K562 (cell line): Measurements from ENCODE around the gene LECT2. TPM values are rescaled to one million over a fixed set of nuclear protein-coding genes. Genes with fewer than 3 reads are reported as not detected.

ENCODE experiments used
- ATAC-seq: fragments of 200-7000 bp; cut with Tn5 transposase; 3 replicates; pipeline ENCODE4 v1.9.1; 2020; ENCODE audit warnings: moderate library complexity
- BruUV-seq: library from RNA; stranded (reverse); fragments of 400-500 nt; replicated peaks from 2 replicates; lab custom pipeline; 2021; lab: Mats Ljungman, UMichigan
- CTCF ChIA-PET: fragments of 300-600 bp; formaldehyde crosslinking; extraction: SDS; loops from one replicate; lab custom pipeline; 2021; ENCODE audit warnings: low intra/inter-chr PET ratio; lab: Yijun Ruan, JAX
- POLR2A ChIA-PET: fragments of 300-600, 350-650 bp; sonication (Branson Sonifier 250); formaldehyde crosslinking; extraction: SDS; loops from one replicate; lab custom pipeline; 2021; ENCODE audit warnings: antibody characterized with exemption, inconsistent platforms; lab: Yijun Ruan, JAX
- DNase-seq, 4 experiments: peaks; one replicate each; pipeline versions ENCODE4 v3.0.0 to v3.0.0-alpha.2; 2011 to 2018; ENCODE audit warnings: low spot score in 3 of 4, mixed read lengths in 3 of 4; ENCODE audit errors: extremely low read depth in 1 of 4
- FAIRE-seq: peaks from 2 replicates; lab custom pipeline; 2011; peaks lifted over from hg19 to GRCh38; lab: Jason Lieb, UNC
- H2AFZ ChIP-seq: 2 replicates; pipeline ENCODE4 v1.6.0; 2011; ENCODE audit warnings: low read depth, low read length, control low read depth, inconsistent platforms
- H3K27ac ChIP-seq: fragments of 200-600 bp; 3 replicates; pipeline ENCODE4 v1.8.0; 2011; ENCODE audit warnings: low read depth, mild to moderate bottlenecking, control low read depth, inconsistent platforms, low read length, moderate library complexity, mixed read lengths; ENCODE audit errors: extremely low read depth
- H3K27me3 ChIP-seq, 2 experiments: fragments of 300-600 bp in 1 of 2; 2 replicates in 1 of 2; 3 replicates in 1 of 2; pipeline versions ENCODE4 v1.6.0 to v1.8.0; 2011; ENCODE audit warnings: inconsistent platforms in 2 of 2, low read length in 2 of 2, mild to moderate bottlenecking in 1 of 2, mixed read lengths in 1 of 2, moderate library complexity in 1 of 2; ENCODE audit not compliant: control insufficient read depth in 2 of 2, insufficient read depth in 2 of 2
- H3K36me3 ChIP-seq: fragments of 300-600 bp; 3 replicates; pipeline ENCODE4 v1.8.0; 2011; ENCODE audit warnings: mild to moderate bottlenecking, low read length, inconsistent platforms; ENCODE audit not compliant: control insufficient read depth, insufficient read depth
- H3K4me1 ChIP-seq, 2 experiments: fragments of 200-600 bp in 1 of 2; replicated peaks in 1 of 2; 2 replicates in 1 of 2; 3 replicates in 1 of 2; pipeline versions ENCODE4 v1.5.1 to v1.8.0; 2011; ENCODE audit warnings: inconsistent platforms in 2 of 2, low read length in 2 of 2, mild to moderate bottlenecking in 1 of 2, mixed read lengths in 1 of 2, moderate library complexity in 1 of 2; ENCODE audit not compliant: control insufficient read depth in 2 of 2, insufficient read depth in 2 of 2
- H3K4me2 ChIP-seq: 2 replicates; pipeline ENCODE4 v1.6.1; 2011; ENCODE audit warnings: low read length, control low read depth, inconsistent platforms, mixed read lengths; ENCODE audit not compliant: insufficient read depth
- H3K4me3 ChIP-seq: fragments of 200-600 bp; sonication (generic), shearing (Covaris generic); 2 replicates; pipeline ENCODE4 v1.5.1; 2016; ENCODE audit warnings: control low read depth, inconsistent platforms
- H3K79me2 ChIP-seq: fragments of 200-600 bp; 3 replicates; pipeline ENCODE4 v1.8.0; 2011; ENCODE audit warnings: low read length, inconsistent platforms; ENCODE audit not compliant: control insufficient read depth, insufficient read depth
- H3K9ac ChIP-seq, 2 experiments: 2 replicates each; pipeline versions ENCODE4 v1.6.0 to v1.6.1; 2011; ENCODE audit warnings: low read depth in 2 of 2, low read length in 2 of 2, control low read depth in 1 of 2, inconsistent platforms in 1 of 2, mild to moderate bottlenecking in 1 of 2, mixed read lengths in 1 of 2; ENCODE audit not compliant: insufficient read depth in 1 of 2
- H3K9me1 ChIP-seq: one replicate; pipeline ENCODE4 v1.6.0; 2011; ENCODE audit warnings: inconsistent platforms, mild to moderate bottlenecking, low read length, moderate library complexity; ENCODE audit not compliant: control insufficient read depth, insufficient read depth
- H3K9me3 ChIP-seq: replicated peaks from 2 replicates; pipeline ENCODE4 v1.5.1; 2011; ENCODE audit warnings: low read depth, low read length, inconsistent platforms; ENCODE audit not compliant: control insufficient read depth, insufficient read depth
- H4K20me1 ChIP-seq: replicated peaks from 2 replicates; pipeline ENCODE4 v1.6.1; 2011; ENCODE audit warnings: low read length, inconsistent platforms, mixed read lengths; ENCODE audit not compliant: control insufficient read depth, insufficient read depth
- ATF3 ChIP-seq, 2 experiments: fragments of 450-650 bp in 1 of 2; sonication (generic) in 1 of 2; formaldehyde crosslinking in 1 of 2; IDR thresholded peaks in 1 of 2; conservative IDR thresholded peaks in 1 of 2; 2 replicates each; pipeline versions ENCODE4 v1.6.1 to v1.8.1; 2016 to 2023; ENCODE audit warnings: mild to moderate bottlenecking in 2 of 2, moderate library complexity in 2 of 2, inconsistent platforms in 1 of 2, missing genetic modification reagents in 1 of 2
- DEAF1 ChIP-seq: fragments of 450-650 bp; formaldehyde crosslinking; IDR thresholded peaks from 2 replicates; pipeline ENCODE4 v1.4.0; 2020; ENCODE audit warnings: mild to moderate bottlenecking, moderate library complexity
- FOXJ2 ChIP-seq: fragments of 200-800 bp; sonication (Bioruptor generic); IDR thresholded peaks from 2 replicates; pipeline ENCODE4 v1.6.1; 2016; ENCODE audit warnings: missing genetic modification characterization, missing compliant biosample characterization
- HCFC1 ChIP-seq: IDR thresholded peaks from 2 replicates; pipeline ENCODE4 v1.6.1; 2012; ENCODE audit warnings: low read depth, low read length, improper control_type of control experiment
- KLF1 ChIP-seq: fragments of 450-650 bp; IDR thresholded peaks from 2 replicates; pipeline ENCODE4 v1.6.1; 2016; ENCODE audit warnings: missing genetic modification characterization, missing compliant biosample characterization
- NR2F6 ChIP-seq: fragments of 450-650 bp; formaldehyde crosslinking; IDR thresholded peaks from 2 replicates; pipeline ENCODE4 v1.4.0; 2020; ENCODE audit warnings: mild to moderate bottlenecking
- PURB ChIP-seq: sonication (generic); formaldehyde crosslinking; IDR thresholded peaks from 2 replicates; pipeline ENCODE4 v1.9.0; 2021; ENCODE audit warnings: low read depth, mild to moderate bottlenecking, missing genetic modification reagents
- SIX5 ChIP-seq, 2 experiments: IDR thresholded peaks; 2 replicates each; pipeline ENCODE4 v1.6.1; 2011; ENCODE audit warnings: low read length in 2 of 2, borderline replicate concordance in 1 of 2, low read depth in 1 of 2, mild to moderate bottlenecking in 1 of 2, moderate library complexity in 1 of 2; ENCODE audit not compliant: insufficient read depth in 1 of 2
- SMAD3 ChIP-seq: fragments of 450-650 bp; formaldehyde crosslinking; conservative IDR thresholded peaks from 2 replicates; pipeline ENCODE4 v1.4.0; 2020; ENCODE audit warnings: mild to moderate bottlenecking
- SMAD4 ChIP-seq: fragments of 250-450 bp; sonication (Bioruptor Pico); conservative IDR thresholded peaks from 2 replicates; pipeline ENCODE4 v1.8.0; 2021; ENCODE audit warnings: inconsistent platforms, mild to moderate bottlenecking, moderate library complexity
- TCFL5 ChIP-seq: fragments of 250-450 bp; sonication (Bioruptor Pico); conservative IDR thresholded peaks from 2 replicates; pipeline ENCODE4 v1.6.1; 2021; ENCODE audit warnings: mild to moderate bottlenecking, moderate library complexity, matching md5 sums
- ZNF263 ChIP-seq: sonication (generic); formaldehyde crosslinking; IDR thresholded peaks from 2 replicates; pipeline ENCODE4 v1.8.0; 2022; ENCODE audit warnings: mild to moderate bottlenecking, missing genetic modification reagents, borderline replicate concordance
- ZNF280B ChIP-seq: fragments of 250-450 bp; sonication (Bioruptor Pico); IDR thresholded peaks from 2 replicates; pipeline ENCODE4 v1.5.1; 2021; ENCODE audit warnings: mild to moderate bottlenecking
- ZNF449 ChIP-seq: fragments of 250-450 bp; sonication (Bioruptor Pico); IDR thresholded peaks from 2 replicates; pipeline ENCODE4 v1.8.0; 2022; ENCODE audit warnings: moderate library complexity, mild to moderate bottlenecking, inconsistent platforms
- ZNF785 ChIP-seq: fragments of 250-450 bp; sonication (Bioruptor Pico); IDR thresholded peaks from 2 replicates; pipeline ENCODE4 v1.4.0; 2020; ENCODE audit warnings: mild to moderate bottlenecking
- WGBS: fragments of 100-300 bp; shearing (Covaris generic); methylation state at CpG from one replicate; pipeline ENCODE4 v1.1.6; 2016; ENCODE audit warnings: low coverage, mixed read lengths; ENCODE audit not compliant: insufficient coverage; ENCODE audit errors: missing lambda C conversion rate; 5-methylcytosine and 5-hydroxymethylcytosine counted together
- in situ Hi-C: fragments of 300-500 bp; cut with MboI; formaldehyde crosslinking; loops from 4 replicates; pipeline ENCODE4 v1.15.0; 2018; ENCODE audit warnings: inconsistent platforms, mixed read lengths
- intact Hi-C: fragments of 100-400 bp; cut with micrococcal nuclease; formaldehyde crosslinking; loops from 2 replicates; pipeline ENCODE4 v1.14.2; 2022
- polyA plus RNA-seq, 8 experiments: library from polyadenylated mRNA; depleted of rRNA in 4 of 8; stranded (reverse) in 5 of 8; unstranded in 3 of 8; fragments of >200 nt; fragmentation: Nextera tagmentation in 2 of 8; fragmentation: Illumina TruSeq in 1 of 8; extraction: Ambion mirVana in 2 of 8; extraction: Trizol in 1 of 8; gene quantifications; 2 replicates each; pipeline versions ENCODE4 v1.2.1 to v1.2.3, GENCODE V29; 2011 to 2014; ENCODE audit warnings: inconsistent platforms in 1 of 8, missing spikeins in 1 of 8
- total RNA-seq, 7 experiments: library from RNA; depleted of rRNA in 6 of 7; stranded (reverse); fragments of >200 nt in 6 of 7; fragmentation: Illumina TruSeq in 2 of 7; extraction: Trizol in 2 of 7; gene quantifications; 2 replicates each; pipeline versions ENCODE4 v1.2.1 to v1.2.3, GENCODE V29; 2011 to 2021; ENCODE audit warnings: low replicate concordance in 1 of 7

Gene LECT2
- total and polyA plus RNA-seq, 9 of the 15 experiments (the other 6 are each of a cell fraction or from before 2014, with no cell fraction given) = not detected

- in situ Hi-C loops (no loop called here), intact Hi-C loops (no loop called here)
- Histone ChIP-seq H3K9me3 (no peaks in the 10 kb centered on the region), H3K9ac (no peak overlapping the region), H3K4me2 (no peak overlapping the region), H3K4me3 (no peak overlapping the region), H3K79me2 (no peaks in the 10 kb centered on the region), H2AFZ (no peak overlapping the region), H3K9me1 (no peaks in the 10 kb centered on the region), H3K36me3 (no peaks in the 10 kb centered on the region), H3K27ac (no peak overlapping the region), H3K27me3 (peaks cover 9 to 36% of the 10 kb centered on the region in 2 experiments), H3K4me1 (peaks cover 0 to 5% of the 10 kb centered on the region in 2 experiments; a peak in 1 of 5 replicates), H4K20me1 (no peaks in the 10 kb centered on the region)
- DNase-seq (no peak), FAIRE-seq (no peak), ATAC-seq (no peak)
- ChIA-PET CTCF (no interaction called here), POLR2A (no interaction called here)
- 4% methylated on average over 6 of the region's 6 CpGs for WGBS
- no TSS peak for BruUV-seq
- no peak for TF ChIP-seq TCFL5 (CRISPR knock-in tag)
- no peak for TF ChIP-seq FOXJ2 (tag)
- no peak for TF ChIP-seq HCFC1
- no peak for TF ChIP-seq SIX5 (IDR thresholded peaks at IDR 0.05; ENCODE audit: borderline replicate concordance in 1 of 2, insufficient read depth in 1 of 2, low read depth in 1 of 2, low read length in 2 of 2)
- no peak for TF ChIP-seq DEAF1 (CRISPR knock-in tag)
- TF ChIP-seq ZNF449 = no peak
- no peak for TF ChIP-seq ZNF280B (CRISPR knock-in tag)
- TF ChIP-seq NR2F6 (CRISPR knock-in tag) = no peak
- TF ChIP-seq ZNF263 (CRISPR knock-in tag) = no peak
- TF ChIP-seq ATF3 (IDR thresholded peaks at IDR 0.05) = no peak
- no peak for TF ChIP-seq ATF3 (CRISPR knock-in tag; conservative IDR thresholded peaks at IDR 0.05)
- TF ChIP-seq SMAD4 = no peak
- TF ChIP-seq SMAD3 (CRISPR knock-in tag) = no peak
- TF ChIP-seq ZNF785 (CRISPR knock-in tag) = no peak
- no peak for TF ChIP-seq PURB (CRISPR knock-in tag)
- TF ChIP-seq KLF1 (tag) = no peak
These were observed 38.6 kb upstream of the LECT2 start for GRCh38 chr5:135993335-135993879.
